GM19328 (cell line): ENCODE data around the gene DBN1.

Experiments used
- ATAC-seq: cut with Tn5 transposase; IDR thresholded peaks from one replicate; pipeline ENCODE4 v1.9.1; 2021; ENCODE audit warnings: mild to moderate bottlenecking, moderate library complexity; ENCODE audit not compliant: unreplicated experiment

The DBN1 gene

GRCh38 chr5:177473443-177474001 lies at the start of gene DBN1:
TSS of gene DBN1 (minus strand) at chr5:177473634. CDS start at chr5:177473521, 113 bp downstream.
- ATAC-seq, result no peak

GRCh38 chr5:177520916-177521513 lies 47.6 kb upstream of the DBN1 start:
- no peak for ATAC-seq

- no peak for ATAC-seq
Measured at GRCh38 chr5:177520271-177520670, 46.8 kb upstream of the DBN1 start.

- no peak for ATAC-seq
Measured at GRCh38 chr5:177519463-177520235, 46.2 kb upstream of the DBN1 start.

- ATAC-seq, result peak; percentile 71
Measured at GRCh38 chr5:177516601-177517568, 43.5 kb upstream of the DBN1 start, which contains the start of gene DDX41. TSS of gene DDX41 (minus strand) at chr5:177516961. CDS start at chr5:177516945, 16 bp downstream.

- no peak for ATAC-seq
Measured at GRCh38 chr5:177515580-177515979, 42.1 kb upstream of the DBN1 start.

GRCh38 chr5:177514541-177514940 lies 41.1 kb upstream of the DBN1 start:
- no peak for ATAC-seq

GRCh38 chr5:177513500-177513899 lies 40.1 kb upstream of the DBN1 start:
- ATAC-seq, result no peak

- ATAC-seq, result no peak
Measured at GRCh38 chr5:177512736-177513380, 39.4 kb upstream of the DBN1 start.

GRCh38 chr5:177511796-177512675 lies 38.6 kb upstream of the DBN1 start:
- ATAC-seq, result no peak

GRCh38 chr5:177511181-177511580 lies 37.7 kb upstream of the DBN1 start:
- no peak for ATAC-seq

GRCh38 chr5:177510567-177511053 lies 37.2 kb upstream of the DBN1 start:
- ATAC-seq, result no peak

- no peak for ATAC-seq
Measured at GRCh38 chr5:177509991-177510566, 36.6 kb upstream of the DBN1 start.

GRCh38 chr5:177509381-177509951 lies 36.0 kb upstream of the DBN1 start, which contains the start of gene DOK3:
TSS of gene DOK3 (minus strand) at chr5:177509826. CDS start at chr5:177509540, 286 bp downstream.
- ATAC-seq, result no peak

- no peak for ATAC-seq
Measured at GRCh38 chr5:177508837-177509236, 35.4 kb upstream of the DBN1 start.

GRCh38 chr5:177508221-177508611 lies 34.8 kb upstream of the DBN1 start:
- ATAC-seq, result no peak

GRCh38 chr5:177507596-177508220 lies 34.3 kb upstream of the DBN1 start:
- no peak for ATAC-seq

- ATAC-seq, result no peak
Measured at GRCh38 chr5:177507165-177507564, 33.7 kb upstream of the DBN1 start.
